H1 (cell line): ENCODE results near the gene MGAT5. TPM values are rescaled to one million over a fixed set of nuclear protein-coding genes. Genes with fewer than 3 reads are reported as not detected.

Experiments used
- polyA plus RNA-seq, 7 experiments: library from polyadenylated mRNA; depleted of rRNA in 3 of 7; stranded (reverse) in 5 of 7; unstranded in 2 of 7; fragments of >200 nt in 5 of 7; fragments of 200-250 nt in 2 of 7; gene quantifications; 1 replicate in 5 of 7; 2 replicates in 1 of 7; 4 replicates in 1 of 7; pipeline versions ENCODE4 v1.2.1 to v1.2.3, GENCODE V29; 2011 to 2013; ENCODE audit warnings: missing spikeins in 2 of 7, mixed read lengths in 2 of 7
- total RNA-seq: library from RNA; stranded (reverse); fragmentation: NEBNext Ultra II Directional; extraction: Animal tissue kit (Norgen Biotek cat#: 25700); gene quantifications from 2 replicates; pipeline ENCODE4 v1.2.1, GENCODE V29; 2021
- TF ChIP-seq, protein P1 (sequence below): IDR thresholded peaks from 2 replicates; pipeline ENCODE4 v1.6.1; 2012; ENCODE audit warnings: inconsistent platforms

Gene MGAT5
- total and polyA plus RNA-seq, 2 of the 8 experiments (the other 6 are each of a cell fraction or from before 2014, with no cell fraction given) = 11.2 to 49.2 TPM

DNA sequence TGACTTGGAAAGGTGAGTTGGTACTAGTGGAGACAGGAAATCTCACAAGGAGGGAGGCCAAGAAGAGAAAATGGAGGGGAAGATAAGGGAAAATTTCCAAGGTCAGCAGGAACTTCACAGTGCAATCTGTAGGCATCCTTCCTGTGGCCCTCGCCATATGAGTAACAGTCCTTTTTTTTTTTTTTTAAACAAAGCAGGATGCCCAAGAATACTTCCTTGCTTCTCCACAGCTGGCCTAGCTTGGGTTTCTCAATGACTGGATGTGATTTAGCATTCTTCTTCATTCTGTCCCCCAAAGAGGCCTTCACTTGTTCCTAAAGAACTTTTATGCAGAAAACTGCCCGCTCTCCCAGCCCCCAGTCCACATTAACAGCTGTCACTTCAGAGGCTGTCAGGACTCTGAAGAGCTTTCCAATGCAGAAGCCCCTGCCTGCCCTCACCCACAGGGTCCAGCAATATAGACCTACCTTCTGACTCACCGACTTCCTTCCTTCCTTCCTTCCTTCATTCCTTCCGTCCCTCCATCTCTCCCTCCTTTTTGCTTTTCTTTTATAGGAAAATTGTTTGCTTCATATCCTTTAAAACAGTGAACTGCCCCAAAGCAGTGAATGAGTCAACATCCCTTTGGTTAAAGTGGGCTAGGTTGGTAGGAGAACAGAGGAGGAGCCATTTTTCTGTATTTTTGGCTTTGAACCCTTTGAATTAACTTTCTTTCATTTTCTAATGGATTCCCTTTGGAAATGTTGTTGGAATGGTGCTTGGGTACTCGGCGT lies 172.0 kb downstream of the MGAT5 start (continued):
- TF ChIP-seq, protein P1, sequence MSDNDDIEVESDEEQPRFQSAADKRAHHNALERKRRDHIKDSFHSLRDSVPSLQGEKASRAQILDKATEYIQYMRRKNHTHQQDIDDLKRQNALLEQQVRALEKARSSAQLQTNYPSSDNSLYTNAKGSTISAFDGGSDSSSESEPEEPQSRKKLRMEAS = no peak
- TF ChIP-seq, all 59 proteins: peak for 0
